Hematopoietic multipotent progenitor cell treated with erythropoietin and hydrocortisone succinate and interleukin-3 and kit ligand, for 6 days (in vitro differentiated cells): ENCODE data around the gene ANAPC16.
A peak's percentile ranks its signal among the peaks of the same experiment; 100 is the strongest.
"Not testable (repeated sequence)": the region's sequence is repeated elsewhere in the genome, so short reads cannot be mapped to it uniquely, and the experiment has no call there.

Experiments
- DNase-seq: peaks from one replicate; pipeline ENCODE4 v3.0.0-alpha.2; 2015

Gene ANAPC16

DNA sequence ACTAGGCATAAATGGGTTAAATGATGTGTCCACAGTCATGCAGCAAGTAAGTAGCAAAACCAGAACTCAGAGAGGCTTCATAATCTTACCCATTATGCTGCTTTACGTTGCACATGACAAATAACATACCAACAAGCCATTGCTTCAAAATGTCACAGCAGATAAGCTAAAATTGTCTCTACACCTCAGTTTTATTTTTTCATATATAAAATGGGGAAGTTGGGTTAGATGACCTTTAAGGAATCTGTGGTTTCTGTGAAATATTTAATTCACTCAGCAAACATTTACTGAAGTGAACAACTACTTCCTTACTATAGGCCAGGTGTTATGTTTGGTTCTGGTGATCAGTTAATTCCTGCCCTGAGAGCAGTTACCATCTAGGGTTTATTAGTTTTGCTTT is 2.5 kb downstream of the ANAPC16 start:
- DNase-seq = peak; percentile 63

DNA sequence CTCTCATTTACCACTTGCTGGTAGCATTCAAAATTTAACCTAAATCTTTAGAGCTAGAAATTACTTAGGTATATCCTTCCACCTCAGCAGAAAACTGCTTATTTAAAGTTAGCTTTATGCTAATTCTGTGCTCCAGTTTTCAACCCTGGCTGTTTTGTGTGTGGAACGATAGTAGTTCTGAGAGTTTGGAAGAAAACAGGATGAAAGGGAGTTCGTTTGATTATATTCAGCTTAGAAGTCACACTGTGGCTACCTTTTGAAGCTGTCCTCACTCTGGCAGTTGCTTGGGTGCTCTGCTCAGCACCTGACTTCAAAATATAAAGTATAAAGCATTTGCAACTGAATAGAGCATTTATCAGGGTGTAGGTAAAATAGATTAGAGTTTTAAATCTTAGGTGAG is 2.9 kb downstream of the ANAPC16 start:
- no peak for DNase-seq

DNA sequence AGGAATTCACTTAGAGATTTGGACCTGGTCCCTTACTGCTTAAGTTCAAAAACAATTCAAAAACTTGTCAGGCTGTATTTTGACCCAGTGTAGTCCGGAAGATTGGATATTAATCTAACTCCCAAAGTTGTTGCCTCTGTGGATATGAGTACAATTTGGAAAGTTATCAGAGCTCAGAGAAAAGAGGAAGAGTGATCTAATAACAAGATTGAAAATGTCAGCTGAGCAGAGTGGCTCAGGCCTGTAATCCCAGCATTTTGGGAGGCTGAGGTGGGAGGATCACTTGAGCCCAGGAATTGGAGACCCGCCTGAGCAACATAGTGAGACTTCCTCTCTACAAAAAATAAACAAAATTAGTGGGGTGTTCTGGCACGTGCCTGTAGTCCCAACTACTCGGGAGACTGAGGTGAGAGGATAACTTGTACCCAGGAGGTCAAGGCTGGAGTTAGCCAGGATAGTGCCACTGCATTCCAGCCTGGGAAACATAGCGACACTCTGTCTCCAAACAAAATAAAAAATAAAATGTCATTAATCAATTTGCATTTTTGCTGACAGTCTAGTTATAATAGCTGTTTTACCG is 3.5 kb downstream of the ANAPC16 start:
- DNase-seq = no peak

DNA sequence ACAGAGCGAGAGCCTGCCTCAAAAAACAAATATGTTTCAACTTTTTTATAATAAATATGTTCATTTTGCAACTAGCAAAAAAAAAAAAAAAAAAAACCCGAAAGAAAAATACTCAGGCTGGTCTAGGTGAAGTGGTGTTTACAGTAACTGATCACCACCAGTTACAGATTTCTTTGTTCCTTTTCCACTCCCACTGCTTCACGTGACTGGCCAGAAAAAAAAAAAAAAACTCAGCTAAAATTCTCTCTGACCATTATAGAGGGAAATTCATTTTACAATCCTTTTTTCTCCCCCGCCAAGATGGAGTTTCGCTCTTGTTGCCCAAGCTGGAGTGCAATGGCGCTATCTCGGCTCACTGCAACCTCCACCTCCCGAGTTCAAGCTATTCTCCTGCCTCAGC is 4.8 kb downstream of the ANAPC16 start:
- DNase-seq = no peak

DNA sequence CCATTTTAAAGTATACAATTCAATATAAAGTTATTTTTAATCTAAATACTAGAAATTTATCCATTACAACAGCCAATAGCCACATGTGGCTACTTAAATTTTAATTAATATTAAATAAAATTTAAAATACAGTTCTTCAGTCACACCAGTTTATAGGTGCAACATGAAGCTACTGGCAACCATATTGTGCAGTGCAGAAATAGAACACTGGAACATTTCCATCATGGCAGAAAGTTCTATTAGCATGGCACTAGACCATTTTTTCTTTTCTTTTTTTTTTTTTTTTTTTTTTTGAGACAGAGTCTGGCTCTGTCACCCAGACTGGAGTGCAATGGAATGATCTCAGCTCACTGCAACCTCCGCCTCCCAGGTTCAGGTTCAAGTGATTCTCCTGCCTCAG is 5.5 kb downstream of the ANAPC16 start:
- no peak for DNase-seq

DNA sequence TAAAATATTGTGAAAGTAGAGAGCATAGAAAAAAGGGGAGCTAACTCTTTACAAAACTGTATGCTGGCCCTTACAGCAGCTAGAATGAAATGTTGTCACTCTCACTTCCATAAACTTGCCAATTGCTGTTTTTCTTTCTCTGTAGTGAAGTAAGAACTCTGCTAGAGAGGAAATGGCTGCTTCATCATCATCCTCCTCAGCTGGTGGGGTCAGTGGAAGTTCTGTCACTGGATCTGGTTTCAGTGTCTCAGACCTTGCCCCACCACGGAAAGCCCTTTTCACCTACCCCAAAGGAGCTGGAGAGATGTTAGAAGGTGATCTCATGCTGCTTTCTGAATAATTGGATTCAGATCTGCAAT is 7.9 kb downstream of the ANAPC16 start:
- DNase-seq = no peak

DNA sequence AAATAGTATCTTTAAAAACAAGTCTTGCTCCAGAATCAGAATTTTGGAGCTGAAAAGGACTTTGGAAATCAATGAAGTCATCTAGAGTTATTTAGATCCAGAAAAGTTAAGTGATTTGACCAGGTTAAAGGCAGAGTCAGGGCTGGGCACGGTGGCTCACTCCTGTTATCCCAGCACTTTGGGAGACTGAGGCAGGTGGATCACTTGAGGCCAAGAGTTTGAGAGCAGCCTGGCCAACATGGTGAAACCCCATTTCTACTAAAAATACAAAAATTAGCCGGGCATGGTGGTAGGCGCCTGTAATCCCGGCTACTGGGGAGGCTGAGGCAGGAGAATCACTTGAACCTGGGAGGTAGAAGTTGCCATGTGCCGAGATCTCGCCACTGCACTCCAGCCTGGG is 8.4 kb downstream of the ANAPC16 start:
- DNase-seq = not testable (repeated sequence)

DNA sequence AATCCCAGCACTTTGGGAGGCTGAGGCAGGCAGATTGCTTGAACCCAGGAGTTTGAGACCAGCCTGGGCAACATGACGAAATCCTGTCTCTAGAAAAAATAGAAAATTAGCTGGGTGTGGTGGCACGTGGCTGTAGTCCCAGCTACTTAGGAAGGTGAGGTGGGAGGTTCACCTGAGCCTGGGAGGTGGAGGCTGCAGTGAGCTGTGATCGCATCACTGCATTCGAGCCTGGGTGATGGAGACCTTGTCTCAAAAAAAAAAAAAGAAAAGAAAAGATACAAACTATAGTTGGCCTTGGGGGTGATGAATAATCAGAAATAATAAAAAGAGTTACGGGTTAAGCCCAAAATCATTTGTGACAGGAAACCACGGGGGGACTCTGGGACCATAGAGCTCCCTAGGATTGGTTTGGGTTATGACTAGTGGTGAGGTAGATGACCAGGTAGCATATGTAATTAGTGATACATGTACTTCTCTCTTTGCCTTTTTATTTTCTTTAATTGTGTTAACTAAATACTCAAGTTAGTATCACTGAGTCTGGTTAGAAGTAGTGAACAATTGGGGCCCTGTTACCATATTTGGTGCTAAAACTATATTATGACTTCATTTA is 10.7 kb downstream of the ANAPC16 start:
- DNase-seq = no peak

DNA sequence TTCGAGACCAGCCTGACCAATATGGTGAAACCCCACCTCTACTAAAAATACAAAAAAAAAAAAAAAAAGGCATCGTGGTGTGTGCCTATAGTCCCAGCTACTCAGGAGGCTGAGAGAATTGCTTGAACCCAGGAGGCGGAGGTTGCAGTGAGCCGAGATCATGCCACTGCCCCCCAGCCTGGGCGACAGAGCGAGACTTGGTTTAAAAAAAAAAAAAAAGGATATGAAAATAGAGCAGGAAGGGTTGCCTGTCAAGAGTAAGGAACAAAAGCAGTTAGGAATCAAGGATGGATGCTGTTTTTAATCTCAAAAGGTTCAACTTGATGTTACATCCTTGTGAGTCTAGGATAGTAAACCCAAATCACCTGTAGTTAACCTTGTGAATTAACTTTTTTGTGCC is 12.0 kb downstream of the ANAPC16 start:
- DNase-seq = no peak

DNA sequence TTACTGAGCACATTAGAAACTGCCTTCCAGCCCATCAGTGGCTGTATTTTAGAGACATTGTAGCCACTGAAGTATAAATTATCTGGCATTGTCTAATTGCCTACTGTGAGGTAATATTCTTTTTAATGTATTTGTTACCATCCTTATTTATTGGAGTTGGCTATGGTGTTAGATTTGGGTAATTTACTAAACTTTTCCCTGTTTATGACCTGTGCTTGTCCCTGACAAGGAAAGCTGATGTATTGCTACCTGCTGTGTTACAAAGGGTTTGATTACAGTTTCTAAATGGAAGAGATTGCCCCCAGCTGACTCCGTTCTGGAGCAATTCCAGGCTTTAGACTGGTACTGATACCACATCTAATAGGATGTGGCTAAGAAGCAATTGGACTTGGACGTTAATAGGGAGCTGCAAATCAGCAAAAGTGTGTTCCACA is 12.5 kb downstream of the ANAPC16 start:
- DNase-seq = no peak

DNA sequence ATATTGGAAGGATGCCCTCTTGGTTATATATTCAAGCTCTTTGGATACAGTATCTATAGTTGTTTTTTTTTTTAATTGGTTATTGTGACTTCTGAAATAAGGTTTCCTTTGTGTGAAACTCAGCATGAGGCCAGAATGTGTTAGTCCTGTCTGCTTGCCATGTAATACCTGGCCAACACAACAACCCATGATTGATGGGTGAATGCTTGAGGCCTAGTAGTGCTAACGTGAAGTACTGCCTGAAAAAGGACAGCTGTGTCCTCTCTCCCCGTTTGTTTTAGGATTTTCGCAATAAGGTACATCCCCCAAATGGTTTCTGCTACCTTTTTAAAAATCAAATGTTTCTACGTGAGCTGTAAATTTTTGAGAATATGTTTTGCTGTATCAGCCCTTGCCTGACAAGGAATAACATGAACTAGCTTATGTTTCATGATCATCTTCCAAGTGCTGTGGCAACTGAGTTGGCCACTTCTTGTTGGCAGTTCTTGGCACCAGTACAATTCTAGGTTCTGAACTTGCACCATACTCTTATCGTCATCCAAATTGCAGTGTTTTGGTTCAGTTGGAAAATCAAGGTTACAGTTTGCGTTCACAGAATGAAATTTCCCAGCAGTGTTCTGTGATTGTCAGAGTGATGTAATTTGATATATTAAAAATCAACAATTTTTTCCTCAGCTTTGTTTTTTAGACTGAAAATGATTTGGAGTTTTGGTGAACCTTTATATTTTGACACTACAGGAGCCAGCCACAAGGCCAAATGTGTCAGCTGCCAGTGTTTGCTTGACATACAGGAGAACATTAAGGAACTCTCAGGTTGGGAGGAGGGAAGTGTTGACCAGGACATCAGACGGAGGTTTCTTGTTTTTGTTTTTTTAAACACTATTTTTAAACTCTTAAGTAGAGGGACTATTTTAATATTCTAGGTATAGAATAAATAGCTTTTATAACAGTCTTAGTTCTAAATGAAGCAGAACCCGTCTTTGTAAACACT is 13.7 kb downstream of the ANAPC16 start:
- no peak for DNase-seq

DNA sequence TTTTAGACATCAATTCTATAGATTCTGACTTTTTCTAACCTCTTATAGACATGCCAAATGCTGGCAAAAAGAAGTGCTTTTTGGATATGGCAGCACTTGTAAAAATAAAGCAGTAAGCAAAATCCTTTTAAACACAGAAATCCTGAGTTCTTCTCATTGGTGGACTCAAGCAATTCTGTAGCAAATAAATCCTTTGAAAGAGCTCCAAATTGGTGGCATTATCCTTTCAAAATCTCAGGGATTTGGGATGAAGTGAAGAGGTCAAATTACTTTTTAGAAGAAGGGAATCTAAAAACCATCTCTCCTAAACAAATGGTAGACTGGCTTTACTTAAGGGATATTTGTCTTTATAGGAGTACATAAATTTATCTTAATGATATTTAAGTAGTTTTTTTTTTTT is 17.8 kb downstream of the ANAPC16 start:
- no peak for DNase-seq

DNA sequence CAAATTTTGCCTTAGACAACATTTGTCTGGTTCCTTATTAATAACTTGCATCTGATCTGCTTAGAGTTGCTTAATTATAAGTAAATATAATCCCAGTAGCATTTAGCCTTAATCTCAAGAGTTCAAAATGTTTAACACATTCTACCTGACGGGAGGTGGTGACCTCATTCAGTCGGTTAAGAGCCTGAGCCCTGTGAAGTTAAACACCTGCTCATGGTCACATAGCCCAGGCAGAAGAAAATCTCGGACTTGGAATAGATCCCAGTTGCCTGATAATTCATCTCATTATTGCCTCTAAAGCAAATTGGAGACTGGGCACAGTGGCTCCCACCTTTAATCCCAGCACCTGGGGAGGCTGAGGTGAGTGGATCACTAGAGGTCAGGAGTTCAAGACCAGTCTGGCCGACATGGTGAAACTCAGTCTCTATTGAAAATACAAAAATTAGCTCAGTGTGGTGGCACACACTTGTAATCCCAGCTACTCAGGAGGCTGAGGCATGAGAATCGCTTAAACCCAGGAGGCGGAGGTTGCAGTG is 18.8 kb downstream of the ANAPC16 start:
- no peak for DNase-seq

DNA sequence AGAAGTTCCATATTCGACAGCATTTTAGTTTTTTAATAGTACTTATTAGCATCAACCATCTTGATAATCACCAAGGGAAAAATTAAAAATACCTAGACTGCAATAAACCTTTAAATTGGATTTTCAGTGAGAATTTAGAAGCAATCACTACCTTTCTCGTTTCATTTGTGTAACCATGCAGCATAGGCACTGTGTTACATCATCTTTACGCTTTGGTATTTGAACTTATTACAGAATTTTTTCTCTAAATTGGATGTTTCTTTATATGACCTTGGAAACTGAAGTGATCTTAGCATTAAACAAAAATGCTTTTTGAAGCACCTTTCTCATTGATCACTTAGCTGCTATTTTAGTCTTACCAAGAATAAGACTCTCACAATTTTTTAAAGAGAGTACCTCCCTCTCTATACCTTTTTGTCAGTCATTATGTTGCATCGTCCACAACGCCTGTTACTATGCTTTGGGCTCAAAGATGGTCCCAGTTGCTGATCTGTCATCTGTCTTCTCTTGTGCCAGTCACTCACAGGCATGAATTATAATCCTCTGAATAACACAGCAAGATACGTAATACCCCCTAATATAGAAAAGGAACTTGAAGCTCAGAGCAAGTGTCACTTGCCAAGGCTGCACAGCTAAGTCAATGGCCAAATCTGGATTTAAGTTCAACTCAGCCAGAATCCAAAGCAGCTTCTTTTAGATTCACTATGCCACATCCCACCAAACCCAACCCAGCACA is 19.9 kb downstream of the ANAPC16 start:
- no peak for DNase-seq

DNA sequence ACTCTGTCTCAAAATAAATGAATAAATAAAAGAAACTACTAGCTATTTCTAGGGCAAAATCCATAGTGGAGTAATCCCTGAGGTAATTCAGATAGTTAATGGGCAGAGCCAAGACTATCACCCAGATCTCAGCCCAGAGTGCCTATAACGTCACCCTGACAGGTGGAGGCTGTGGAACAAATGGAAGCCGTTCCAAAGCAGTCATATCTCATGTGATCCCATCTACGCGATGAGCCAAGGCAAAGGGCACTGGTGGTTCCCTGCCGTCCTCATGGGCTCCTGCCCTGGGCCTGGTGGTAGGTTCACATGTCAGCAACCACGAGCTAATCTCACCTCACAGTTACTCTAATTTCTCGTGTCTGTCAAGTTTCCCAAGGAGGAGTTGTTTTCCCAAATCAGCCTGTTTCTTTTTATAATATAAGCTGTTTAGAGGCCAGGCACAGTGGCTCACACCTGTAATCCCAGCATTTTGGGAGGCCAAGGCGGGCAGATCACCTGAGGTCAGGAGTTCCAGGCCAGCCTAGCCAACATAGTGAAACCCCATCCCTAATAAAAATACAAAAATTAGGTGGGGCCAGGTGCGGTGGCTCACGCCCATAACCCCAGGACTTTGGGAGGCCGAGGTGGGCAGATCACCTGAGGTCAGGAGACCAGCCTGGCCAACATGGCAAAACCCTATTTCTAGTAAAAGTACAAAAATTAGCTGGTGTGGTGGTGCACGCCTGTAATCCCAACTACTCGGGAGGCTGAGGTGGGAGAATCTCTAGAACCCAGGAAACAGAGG is 22.8 kb downstream of the ANAPC16 start:
- DNase-seq = no peak

DNA sequence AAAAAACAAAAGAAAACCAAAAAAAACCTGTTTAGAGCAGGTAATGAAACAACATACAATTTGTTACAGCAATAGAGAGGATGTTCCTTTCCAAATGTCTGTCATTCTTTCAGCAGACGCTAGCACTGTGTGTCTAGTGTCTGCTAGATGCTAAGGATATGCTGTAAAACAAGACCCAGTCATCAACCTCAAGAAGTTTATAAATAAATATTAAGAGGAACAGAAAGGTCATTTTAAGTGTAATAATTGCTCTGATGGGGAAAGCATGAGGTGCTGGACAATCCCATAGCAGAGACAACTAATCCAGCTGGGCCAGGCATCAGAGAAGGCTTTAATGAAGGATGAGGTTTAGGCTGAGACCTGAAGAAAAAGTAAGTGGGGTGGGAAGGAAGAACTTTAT is 23.6 kb downstream of the ANAPC16 start:
- DNase-seq = no peak

DNA sequence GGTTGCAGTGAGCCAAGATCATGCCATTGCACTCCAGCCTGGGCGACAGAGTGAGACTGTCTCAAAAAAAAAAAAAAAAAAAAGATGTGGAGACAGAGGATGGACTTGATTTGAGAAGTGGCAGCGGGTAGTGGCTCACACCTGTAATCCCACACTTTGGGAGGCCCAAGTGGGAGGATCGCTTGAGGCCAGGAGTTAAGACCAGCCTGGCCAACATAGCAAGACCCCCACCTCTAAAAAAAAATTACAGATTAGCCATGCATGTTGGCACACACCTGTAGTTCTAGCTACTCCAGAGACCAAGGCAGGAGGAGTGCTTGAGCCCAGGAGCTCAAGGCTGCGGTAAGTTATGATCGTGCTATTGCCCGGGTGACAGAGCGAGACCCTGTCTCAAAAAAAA is 24.6 kb downstream of the ANAPC16 start:
- no peak for DNase-seq

DNA sequence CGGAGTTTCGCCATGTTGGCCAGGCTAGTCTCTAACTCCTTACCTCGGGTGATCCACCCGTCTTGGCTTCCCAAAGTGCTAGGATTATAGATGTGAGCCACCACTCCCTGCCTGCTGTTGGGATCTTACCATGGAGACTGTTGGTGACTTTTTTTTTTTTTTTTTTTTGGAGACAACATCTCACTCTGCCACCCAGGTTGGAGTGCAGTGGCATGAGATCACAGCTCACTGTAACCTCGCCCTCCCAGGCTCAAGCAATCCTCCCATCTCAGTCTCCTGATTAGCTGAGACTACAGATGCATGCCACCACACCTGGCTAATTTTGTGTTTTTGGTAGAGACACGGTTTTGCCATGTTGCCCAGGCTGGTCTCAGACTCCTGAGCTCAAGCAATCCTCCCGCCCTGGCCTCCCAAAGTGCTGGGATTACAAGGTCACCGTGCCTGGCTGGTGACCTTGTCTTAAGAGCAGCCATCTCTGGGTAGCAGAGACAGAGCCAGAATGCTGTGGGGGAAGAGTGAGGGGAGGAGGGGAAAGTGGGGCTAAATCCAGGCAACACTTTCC is 26.0 kb downstream of the ANAPC16 start:
- DNase-seq = no peak

DNA sequence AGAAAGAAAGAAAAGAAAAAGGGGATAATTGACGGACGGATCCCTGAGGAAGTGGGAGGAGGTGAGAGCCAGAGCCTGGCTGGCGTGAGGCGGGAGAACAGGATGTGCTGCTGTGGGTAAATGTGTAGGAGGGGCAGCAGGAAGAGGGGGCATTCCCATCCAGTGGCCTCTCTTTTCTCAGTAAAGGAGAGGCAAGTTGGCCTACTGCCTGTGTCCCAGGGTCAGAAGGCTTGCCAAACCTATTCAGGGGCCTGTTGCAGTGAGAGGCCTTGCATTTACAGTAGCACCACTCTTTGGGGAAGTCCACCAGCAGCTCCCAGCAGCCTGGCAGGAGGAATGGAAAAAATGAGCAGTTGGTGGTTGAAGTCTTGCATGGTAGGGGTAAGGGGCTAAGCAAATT is 26.9 kb downstream of the ANAPC16 start:
- peak; percentile 38 for DNase-seq

DNA sequence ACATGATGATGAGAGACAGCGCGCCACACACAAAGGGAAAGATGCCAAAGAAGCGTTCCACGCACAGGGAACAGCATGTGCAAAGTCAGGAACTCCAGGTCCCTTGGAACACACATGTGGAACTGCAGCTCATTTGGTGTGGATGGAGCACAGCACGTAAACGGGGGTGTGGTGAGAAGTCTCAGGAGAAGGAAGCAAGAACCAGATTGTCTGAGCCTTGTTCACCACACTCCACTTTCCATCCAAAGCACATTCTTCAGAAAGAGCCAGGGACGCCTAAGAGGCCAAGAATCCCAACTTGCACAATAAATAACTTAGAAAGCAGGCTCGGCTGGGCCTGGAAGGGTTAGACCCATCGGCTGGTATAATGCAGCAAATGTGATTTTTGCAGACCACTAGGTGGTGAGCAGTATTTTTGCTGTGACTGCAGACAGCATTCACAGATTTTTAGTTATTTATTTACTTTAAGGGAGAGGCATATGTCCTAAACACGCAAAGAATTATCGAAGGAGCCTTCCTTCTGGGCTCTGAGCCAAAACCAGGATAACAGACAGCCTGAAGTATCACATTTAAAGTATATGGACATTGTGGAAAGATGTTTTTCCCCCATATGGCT is 28.1 kb downstream of the ANAPC16 start:
- peak; percentile 48 for DNase-seq

DNA sequence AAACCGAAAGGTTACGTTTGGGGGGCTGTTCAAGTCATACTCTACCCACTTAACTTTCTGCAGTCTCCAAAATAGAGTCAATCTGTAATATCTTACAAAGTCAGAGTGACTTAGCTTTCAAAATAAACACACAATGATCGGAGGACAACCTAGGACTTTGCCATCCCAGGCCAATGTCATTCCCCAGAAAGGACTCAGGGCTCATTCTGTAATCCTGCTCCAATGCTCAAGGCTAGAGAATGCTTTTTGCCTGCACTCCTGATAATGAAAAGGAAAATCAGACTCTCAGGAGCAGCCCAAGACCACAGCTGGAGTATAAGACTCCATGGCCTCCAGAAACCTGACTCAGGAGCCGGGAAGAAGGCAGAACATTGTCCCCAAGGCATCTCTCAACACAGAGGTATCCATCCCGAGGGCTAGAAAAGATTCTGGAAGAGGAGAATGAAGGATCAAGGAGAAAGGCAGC is 28.8 kb downstream of the ANAPC16 start:
- DNase-seq = no peak
